A549 treated with AZD2906 at 1 μM for 4 hours (cell line): ENCODE data around the gene RAB34. TPM values are rescaled to one million over a fixed set of nuclear protein-coding genes. Genes with fewer than 3 reads are reported as not detected.

ENCODE experiments used
- total RNA-seq: library from RNA; stranded (reverse); fragments of 200-300 nt; extraction: Qiagen RNA extraction; gene quantifications from 5 replicates; pipeline ENCODE4 v1.2.3, GENCODE V29; 2022

The RAB34 gene
- total RNA-seq = 208 to 235 TPM (median 232 TPM) in 5 replicates

GRCh38 chr17:28717578-28718332 is at the start of gene RAB34:
RAB34 (minus strand) TSS chr17:28717868; CDS start chr17:28717266, 602 bp downstream.

GRCh38 chr17:28743243-28744103 is 25.8 kb upstream of the RAB34 start, which contains the start of gene TRAF4:
TRAF4 (plus strand) TSS chr17:28744011; CDS start chr17:28744113, 102 bp downstream.

GRCh38 chr17:28728364-28729200 is 10.9 kb upstream of the RAB34 start, which contains the start of gene NEK8:
NEK8 (plus strand) TSS chr17:28728788; CDS start chr17:28728814, 26 bp downstream.

GRCh38 chr17:28726226-28726626 is 8.6 kb upstream of the RAB34 start, which contains the start of gene TLCD1:
TLCD1 (minus strand) TSS chr17:28726233; CDS start chr17:28726097, 136 bp downstream.

GRCh38 chr17:28711723-28712031 is 6.0 kb downstream of the RAB34 start, which contains the start of gene PROCA1:
PROCA1 (minus strand) TSS chr17:28711888; CDS start chr17:28711660, 228 bp downstream.

Other genes starting within 250 kb of the RAB34 start
- gene SLC13A2, start 244.2 kb downstream of the RAB34 start, total RNA-seq = 0.05 to 0.21 TPM (median 0.10 TPM) in 5 replicates
- gene FOXN1, start 211.5 kb downstream of the RAB34 start, total RNA-seq = 0.02 to 0.07 TPM (median 0.03 TPM) in 3 of 5 replicates, not detected in the others
- gene UNC119, start 165.2 kb downstream of the RAB34 start, total RNA-seq = 22.8 to 31.0 TPM (median 29.7 TPM) in 5 replicates
- gene PIGS, start 146.3 kb downstream of the RAB34 start, total RNA-seq = 56.2 to 63.4 TPM (median 58.3 TPM) in 5 replicates
- gene ALDOC, start 141.0 kb downstream of the RAB34 start, total RNA-seq = 1.3 to 2.4 TPM (median 2.0 TPM) in 5 replicates
- 62.3 to 70.8 TPM (median 69.3 TPM) in 5 replicates for gene SPAG5, start 118.8 kb downstream of the RAB34 start, total RNA-seq
- gene RSKR, start 103.7 kb downstream of the RAB34 start, total RNA-seq = 2.7 to 3.6 TPM (median 2.9 TPM) in 5 replicates
- 47.0 to 74.8 TPM (median 53.1 TPM) in 5 replicates for gene BLTP2, start 72.7 kb downstream of the RAB34 start, total RNA-seq
- gene SDF2, start 56.0 kb downstream of the RAB34 start, total RNA-seq = 78.3 to 83.2 TPM (median 82.4 TPM) in 5 replicates
- gene SUPT6H, start 55.7 kb downstream of the RAB34 start, total RNA-seq = 63.8 to 70.4 TPM (median 69.6 TPM) in 5 replicates
- 1.00 to 1.4 TPM (median 1.3 TPM) in 5 replicates for gene PROCA1, start 6.0 kb downstream of the RAB34 start, total RNA-seq
- 1,734 to 2,333 TPM (median 2,200 TPM) in 5 replicates for gene RPL23A, start 2.1 kb upstream of the RAB34 start, total RNA-seq
- gene TLCD1, start 8.4 kb upstream of the RAB34 start, total RNA-seq = 28.7 to 45.6 TPM (median 42.9 TPM) in 5 replicates
- 3.4 to 4.6 TPM (median 4.0 TPM) in 5 replicates for gene NEK8, start 10.9 kb upstream of the RAB34 start, total RNA-seq
- gene TRAF4, start 26.1 kb upstream of the RAB34 start, total RNA-seq = 59.0 to 80.7 TPM (median 75.0 TPM) in 5 replicates
- gene FAM222B, start 124.9 kb upstream of the RAB34 start, total RNA-seq = 37.5 to 44.3 TPM (median 41.1 TPM) in 5 replicates
- gene ERAL1, start 137.1 kb upstream of the RAB34 start, total RNA-seq = 77.4 to 89.4 TPM (median 84.1 TPM) in 5 replicates
- 81.4 to 89.2 TPM (median 88.3 TPM) in 5 replicates for gene FLOT2, start 179.9 kb upstream of the RAB34 start, total RNA-seq
- 6.3 to 7.9 TPM (median 7.2 TPM) in 5 replicates for gene DHRS13, start 185.2 kb upstream of the RAB34 start, total RNA-seq
- 31.1 to 34.2 TPM (median 33.1 TPM) in 5 replicates for gene PHF12, start 233.7 kb upstream of the RAB34 start, total RNA-seq